ENCODE results near the gene OR56A5. TPM values are rescaled to one million over a fixed set of nuclear protein-coding genes. Genes with fewer than 3 reads are reported as not detected.

The OR56A5 gene
- total RNA-seq (not detected), polyA plus RNA-seq (not detected)

- Histone ChIP-seq H3K4me3 (ENCODE audit: low read depth in 1 of 3, low read length in 3 of 3) (no peak within 1 kb of the TSS), H3K27me3 (ENCODE audit: control insufficient read depth in 4 of 4, insufficient read depth in 4 of 4, low read length in 3 of 4) (no peaks in the 10 kb centered on the region), H3K9me3 (ENCODE audit: control insufficient read depth in 4 of 4, low read length in 3 of 4) (no peaks in the 10 kb centered on the region), H3K4me1 (ENCODE audit: control insufficient read depth in 4 of 4, insufficient read depth in 4 of 4, low read length in 3 of 4) (no peaks in the 10 kb centered on the region), H3K36me3 (ENCODE audit: control insufficient read depth in 4 of 4, insufficient read depth in 3 of 4, low read depth in 1 of 4, low read length in 3 of 4) (no peaks in the 10 kb centered on the region), H3K27ac (ENCODE audit: low read depth in 1 of 2, low read length in 2 of 2) (no peak within 1 kb of the TSS), H3K9ac (ENCODE audit: low read depth in 1 of 2, low read length in 2 of 2) (no peak within 1 kb of the TSS)
- DNase-seq (ENCODE audit: low spot score) = no peak
- TF ChIP-seq ATF3 (IDR thresholded peaks at IDR 0.05) = no peak
- TF ChIP-seq, protein P1, sequence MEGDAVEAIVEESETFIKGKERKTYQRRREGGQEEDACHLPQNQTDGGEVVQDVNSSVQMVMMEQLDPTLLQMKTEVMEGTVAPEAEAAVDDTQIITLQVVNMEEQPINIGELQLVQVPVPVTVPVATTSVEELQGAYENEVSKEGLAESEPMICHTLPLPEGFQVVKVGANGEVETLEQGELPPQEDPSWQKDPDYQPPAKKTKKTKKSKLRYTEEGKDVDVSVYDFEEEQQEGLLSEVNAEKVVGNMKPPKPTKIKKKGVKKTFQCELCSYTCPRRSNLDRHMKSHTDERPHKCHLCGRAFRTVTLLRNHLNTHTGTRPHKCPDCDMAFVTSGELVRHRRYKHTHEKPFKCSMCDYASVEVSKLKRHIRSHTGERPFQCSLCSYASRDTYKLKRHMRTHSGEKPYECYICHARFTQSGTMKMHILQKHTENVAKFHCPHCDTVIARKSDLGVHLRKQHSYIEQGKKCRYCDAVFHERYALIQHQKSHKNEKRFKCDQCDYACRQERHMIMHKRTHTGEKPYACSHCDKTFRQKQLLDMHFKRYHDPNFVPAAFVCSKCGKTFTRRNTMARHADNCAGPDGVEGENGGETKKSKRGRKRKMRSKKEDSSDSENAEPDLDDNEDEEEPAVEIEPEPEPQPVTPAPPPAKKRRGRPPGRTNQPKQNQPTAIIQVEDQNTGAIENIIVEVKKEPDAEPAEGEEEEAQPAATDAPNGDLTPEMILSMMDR (IDR thresholded peaks at IDR 0.05; ENCODE audit: low read depth, low read length, missing input control) = no peak
- no peak for TF ChIP-seq MAX (IDR thresholded peaks at IDR 0.05)
- no peak for TF ChIP-seq JUND (IDR thresholded peaks at IDR 0.05)
- TF ChIP-seq SP1 (IDR thresholded peaks at IDR 0.05) = no peak
- TF ChIP-seq RXRA (IDR thresholded peaks at IDR 0.05) = no peak
- no peak for TF ChIP-seq NR2F2 (IDR thresholded peaks at IDR 0.05)
- no peak for TF ChIP-seq ZBTB33 (IDR thresholded peaks at IDR 0.05)
- TF ChIP-seq GABPA (IDR thresholded peaks at IDR 0.05 in 1 of 2, conservative IDR thresholded peaks at IDR 0.05 in 1 of 2) = no peak
- TF ChIP-seq REST (IDR thresholded peaks at IDR 0.05) = no peak
- no peak for TF ChIP-seq RAD21 (IDR thresholded peaks at IDR 0.05)
- no peak for TF ChIP-seq YY1 (IDR thresholded peaks at IDR 0.05)
- TF ChIP-seq HNF4G (IDR thresholded peaks at IDR 0.05) = no peak
- no peak for TF ChIP-seq FOXA2 (IDR thresholded peaks at IDR 0.05)
- no peak for TF ChIP-seq HNF4A (conservative IDR thresholded peaks at IDR 0.05)
Measured at GRCh38 chr11:5968394-5968793, at the start of gene OR56A5. Gene OR56A5 (minus strand): TSS chr11:5968494. CDS start chr11:5968494, 0 bp downstream.

GRCh38 chr11:6013042-6013441, 44.7 kb upstream of the OR56A5 start:
- Histone ChIP-seq H3K4me3 (ENCODE audit: low read depth in 1 of 3, low read length in 3 of 3) (no peak overlapping the region), H3K9me3 (ENCODE audit: control insufficient read depth in 4 of 4, low read length in 3 of 4) (no peaks in the 10 kb centered on the region), H3K9ac (ENCODE audit: low read depth in 1 of 2, low read length in 2 of 2) (no peak overlapping the region), H3K27ac (ENCODE audit: low read depth in 1 of 2, low read length in 2 of 2) (no peak overlapping the region), H3K36me3 (ENCODE audit: control insufficient read depth in 4 of 4, insufficient read depth in 3 of 4, low read depth in 1 of 4, low read length in 3 of 4) (no peaks in the 10 kb centered on the region), H3K4me1 (ENCODE audit: control insufficient read depth in 4 of 4, insufficient read depth in 4 of 4, low read length in 3 of 4) (no peaks in the 10 kb centered on the region), H3K27me3 (ENCODE audit: control insufficient read depth in 4 of 4, insufficient read depth in 4 of 4, low read length in 3 of 4) (peaks cover 0 to 5% (median 0%) of the 10 kb centered on the region in 4 donors)
- TF ChIP-seq JUND (IDR thresholded peaks at IDR 0.05) (no peak), SP1 (IDR thresholded peaks at IDR 0.05) (no peak), RXRA (IDR thresholded peaks at IDR 0.05) (no peak), ATF3 (IDR thresholded peaks at IDR 0.05) (no peak), EGR1 (IDR thresholded peaks at IDR 0.05; ENCODE audit: low read depth in 2 of 2) (no peak), GABPA (IDR thresholded peaks at IDR 0.05 in 1 of 2, conservative IDR thresholded peaks at IDR 0.05 in 1 of 2) (no peak), RAD21 (IDR thresholded peaks at IDR 0.05) (no peak), TAF1 (conservative IDR thresholded peaks at IDR 0.05) (no peak), HNF4G (IDR thresholded peaks at IDR 0.05) (no peak)
- TF ChIP-seq, protein P1 (IDR thresholded peaks at IDR 0.05; ENCODE audit: low read depth, low read length, missing input control) = no peak
- no peak for DNase-seq (ENCODE audit: low spot score)
- WGBS = 94% methylated on average over 3 of the region's 3 CpGs
